MV-4-11 (cell line): ENCODE data around the gene ATP2B2.

Source experiments
- DNase-seq: peaks from one replicate; lab custom pipeline; 2025; lab: John Stamatoyannopoulos, UW

The ATP2B2 gene

GRCh38 chr3:10529809-10530208 is 24.4 kb upstream of the ATP2B2 start:
- no peak for DNase-seq

GRCh38 chr3:10528046-10528445 is 22.7 kb upstream of the ATP2B2 start:
- DNase-seq, result no peak

- no peak for DNase-seq
Observed at GRCh38 chr3:10527295-10528001, 22.1 kb upstream of the ATP2B2 start.

DNA sequence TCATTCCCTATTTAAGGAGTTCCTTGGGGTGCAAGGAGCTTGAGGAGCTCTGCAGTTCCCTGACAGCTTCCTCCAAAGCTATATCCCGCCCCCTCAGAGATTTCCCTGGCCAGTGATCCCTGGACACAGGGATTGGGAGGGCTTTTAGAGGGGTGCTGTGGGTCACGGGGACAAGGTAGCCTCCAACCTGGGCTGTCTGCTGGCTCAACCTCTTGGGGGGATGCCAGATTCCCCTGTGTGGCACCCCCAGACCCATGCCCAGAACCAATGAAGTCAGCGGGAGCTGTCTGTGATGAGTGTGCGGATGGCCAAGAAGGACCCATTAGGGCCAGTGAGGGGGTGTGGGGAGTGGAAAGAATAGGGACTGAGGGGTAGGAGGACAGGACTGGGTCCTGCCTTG is 21.0 kb upstream of the ATP2B2 start:
- no peak for DNase-seq

DNA sequence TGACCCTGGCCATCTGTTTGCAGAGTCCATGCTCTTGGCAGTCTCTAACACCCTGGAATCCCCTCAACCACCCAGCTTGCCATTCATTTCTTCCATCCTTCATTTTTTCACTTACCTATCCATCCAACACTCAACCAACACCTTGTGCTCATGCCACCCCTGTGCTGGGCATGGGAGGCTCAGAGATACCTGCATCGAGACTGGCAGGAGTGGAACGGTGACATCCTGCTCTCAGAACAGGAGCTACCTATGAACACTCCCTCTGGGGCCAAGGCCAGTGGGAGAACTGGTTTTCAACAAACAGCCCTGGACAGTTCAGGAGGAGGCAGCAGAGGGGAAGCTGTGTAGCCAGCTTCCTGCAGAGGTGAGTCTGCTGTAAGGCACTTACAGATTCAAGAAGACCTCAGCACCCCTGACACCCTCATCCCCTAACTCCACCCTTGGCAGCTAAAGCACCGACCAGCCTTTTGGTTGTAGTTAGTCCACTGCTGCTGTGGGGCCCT is 19.5 kb upstream of the ATP2B2 start:
- DNase-seq, result no peak

DNA sequence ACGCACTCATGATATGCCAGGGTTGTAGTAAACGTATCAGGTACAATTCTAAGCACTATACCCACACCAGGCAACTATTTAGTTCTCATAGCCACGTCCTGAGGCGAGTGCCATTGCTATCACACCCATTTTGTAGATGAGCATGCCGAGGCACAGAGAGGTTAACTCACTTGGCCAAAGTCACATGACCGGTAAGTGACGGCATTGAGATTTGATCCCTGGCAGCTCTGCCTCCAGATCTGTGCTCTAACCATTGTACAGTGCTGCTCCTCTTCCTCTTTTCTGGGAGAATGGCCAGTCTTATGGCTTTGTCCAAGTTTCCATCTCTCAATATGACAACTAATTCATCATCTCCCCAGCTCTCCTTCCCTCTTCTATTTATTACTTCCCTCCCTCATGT is 18.9 kb upstream of the ATP2B2 start:
- no peak for DNase-seq

- no peak for DNase-seq
Observed at GRCh38 chr3:10523561-10523960, 18.2 kb upstream of the ATP2B2 start.

DNA sequence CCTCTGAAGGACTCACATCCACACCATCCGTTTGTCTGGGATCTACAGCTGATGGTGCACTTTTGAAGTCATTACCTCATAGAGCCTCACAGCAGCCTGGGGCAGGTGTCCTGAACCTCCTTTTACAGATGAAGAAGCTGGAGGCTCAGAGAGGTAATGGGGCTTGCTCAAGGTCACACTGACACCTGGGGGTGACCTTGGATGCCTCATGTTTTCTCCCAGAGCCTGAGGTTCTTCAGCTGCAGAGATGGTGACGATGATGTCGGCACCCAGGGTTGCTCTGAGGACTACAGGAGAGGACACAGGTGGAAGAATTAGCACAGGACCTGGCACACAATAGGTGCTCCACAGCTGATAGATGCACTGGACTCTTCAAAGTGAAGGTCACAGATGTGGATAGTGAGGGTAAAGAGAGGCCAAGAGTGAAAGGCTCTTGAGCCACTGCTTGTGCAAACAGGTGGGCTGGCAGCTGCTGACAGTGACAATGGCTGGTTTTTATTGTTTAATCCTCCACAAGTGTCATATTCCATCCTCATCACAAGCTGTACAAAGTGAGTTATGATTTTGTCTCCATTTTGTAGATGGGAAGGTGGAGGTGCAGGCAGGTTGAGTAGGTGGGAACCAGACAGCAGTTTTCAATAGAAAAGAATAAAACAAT is 17.4 kb upstream of the ATP2B2 start:
- DNase-seq, result no peak

DNA sequence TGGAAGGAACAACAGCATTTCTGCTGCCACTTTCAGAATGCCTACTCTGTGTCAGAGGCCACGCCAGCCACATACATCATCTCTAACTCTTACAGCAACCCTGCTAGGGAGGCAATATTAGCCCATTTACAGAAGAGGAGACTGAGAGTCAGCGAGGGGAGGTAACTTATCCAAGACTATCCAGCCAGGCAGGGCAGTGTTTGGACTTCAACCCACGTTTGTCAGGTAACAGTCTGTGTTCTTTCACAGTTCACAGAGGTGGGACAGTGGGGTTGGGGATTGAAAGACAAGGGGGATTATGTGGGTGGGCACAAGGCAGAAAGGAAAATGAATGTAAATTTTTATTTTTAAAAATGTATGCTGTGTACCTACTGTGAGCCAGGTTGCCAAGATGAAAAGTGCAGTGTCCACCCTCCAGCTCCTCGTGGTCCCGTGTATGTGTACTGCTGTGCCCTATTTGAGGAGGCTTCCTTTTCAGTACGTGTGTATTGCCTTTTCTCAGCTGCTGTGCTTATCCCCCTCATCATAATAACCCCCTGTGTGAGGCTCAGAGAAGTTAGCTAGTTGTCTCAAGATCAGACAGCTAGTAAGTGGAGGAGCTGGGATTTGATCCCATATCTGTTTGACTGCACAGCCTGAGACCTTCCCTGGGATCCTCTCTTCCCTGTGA is 16.5 kb upstream of the ATP2B2 start:
- no peak for DNase-seq

- DNase-seq, result no peak
Observed at GRCh38 chr3:10520072-10520471, 14.7 kb upstream of the ATP2B2 start.

- DNase-seq, result no peak
Observed at GRCh38 chr3:10519236-10519635, 13.8 kb upstream of the ATP2B2 start.

DNA sequence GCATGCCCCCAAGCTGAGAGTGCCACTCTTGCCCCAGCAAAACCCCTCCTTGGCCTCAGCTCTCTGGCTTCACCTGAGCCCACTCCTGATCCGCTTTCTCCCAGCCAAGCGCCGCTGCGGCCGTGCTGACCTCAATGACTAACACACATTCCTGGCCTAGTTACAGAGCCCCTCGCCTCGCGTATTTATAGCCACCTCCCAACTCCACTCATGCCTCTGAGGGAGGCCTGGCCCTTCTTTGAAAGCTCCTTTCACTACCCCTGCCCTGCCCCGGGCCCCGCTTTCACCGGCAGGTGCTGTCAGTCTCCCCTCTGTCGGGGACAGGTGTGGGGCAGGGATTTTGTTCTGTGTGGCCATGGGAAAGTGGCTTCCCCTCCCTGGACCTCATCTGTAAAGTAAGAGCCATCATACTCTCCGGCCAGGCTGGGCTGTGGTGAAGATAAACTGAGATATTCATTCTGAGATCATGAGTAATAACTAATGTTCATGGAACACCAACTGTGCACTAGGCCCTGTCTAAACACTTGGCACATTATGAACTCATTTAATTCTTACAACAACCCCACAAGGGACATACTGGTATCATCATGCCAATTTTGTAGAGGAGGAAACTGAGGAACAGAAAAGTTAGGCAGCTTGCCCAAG is 13.2 kb upstream of the ATP2B2 start:
- no peak for DNase-seq

- no peak for DNase-seq
Observed at GRCh38 chr3:10517627-10518026, 12.2 kb upstream of the ATP2B2 start.

- DNase-seq, result no peak
Observed at GRCh38 chr3:10516544-10517452, 11.4 kb upstream of the ATP2B2 start.

GRCh38 chr3:10515884-10516495 is 10.6 kb upstream of the ATP2B2 start:
- DNase-seq, result no peak

DNA sequence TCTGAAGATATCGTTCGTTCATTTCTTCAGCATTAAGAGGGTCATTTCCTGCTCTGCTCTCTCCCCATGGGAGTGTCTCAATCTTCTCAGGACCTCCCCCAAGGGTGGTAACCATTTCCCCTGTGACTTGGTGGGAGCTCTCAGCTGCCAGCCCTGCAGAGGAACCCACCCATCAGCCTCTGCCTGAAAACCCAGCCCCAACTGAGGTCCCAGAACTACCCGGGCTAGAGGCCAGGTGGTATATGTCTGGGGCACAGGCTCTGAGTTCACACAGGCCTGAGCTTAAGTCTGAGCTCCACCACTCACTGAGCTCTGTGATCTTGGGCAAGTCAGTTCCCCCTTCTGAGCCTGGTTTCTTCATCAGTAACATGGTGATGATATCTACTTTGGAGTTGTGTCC is 10.0 kb upstream of the ATP2B2 start:
- peak; percentile 8 for DNase-seq

GRCh38 chr3:10514407-10515069 is 9.2 kb upstream of the ATP2B2 start:
- DNase-seq, result no peak

- DNase-seq, result no peak
Observed at GRCh38 chr3:10513306-10513705, 7.9 kb upstream of the ATP2B2 start.

- no peak for DNase-seq
Observed at GRCh38 chr3:10512687-10513086, 7.3 kb upstream of the ATP2B2 start.

GRCh38 chr3:10511809-10512494 is 6.6 kb upstream of the ATP2B2 start:
- DNase-seq, result no peak
